Nephron progenitor cell (in vitro differentiated cells): ENCODE data around the gene NRG3.

Source experiments
- DNase-seq: peaks from one replicate; pipeline ENCODE4 v3.0.0; 2021
- H3K27ac Mint-ChIP-seq: 2 replicates; pipeline ENCODE4 v1.8.0; 2021; ENCODE audit warnings: mild to moderate bottlenecking, moderate library complexity, mixed read lengths
- H3K27me3 Mint-ChIP-seq: 2 replicates; pipeline ENCODE4 v1.8.0; 2021; ENCODE audit warnings: mild to moderate bottlenecking, low read depth, mixed read lengths; ENCODE audit not compliant: poor library complexity
- H3K36me3 Mint-ChIP-seq: 2 replicates; pipeline ENCODE4 v1.8.0; 2021; ENCODE audit warnings: low read depth, mixed read lengths
- H3K4me1 Mint-ChIP-seq: 2 replicates; pipeline ENCODE4 v1.8.0; 2021; ENCODE audit warnings: mixed read lengths
- H3K4me3 Mint-ChIP-seq: 2 replicates; pipeline ENCODE4 v1.8.0; 2021; ENCODE audit warnings: mild to moderate bottlenecking, moderate library complexity, mixed read lengths
- H3K9me3 Mint-ChIP-seq: 2 replicates; pipeline ENCODE4 v1.8.0; 2021; ENCODE audit warnings: mild to moderate bottlenecking, moderate library complexity, mixed read lengths
- TF ChIP-seq, protein P1 (sequence below): fragments of 200-600 bp; sonication (generic); IDR thresholded peaks from 2 replicates; pipeline ENCODE4 v1.5.0; 2021; ENCODE audit warnings: antibody characterized with exemption

The NRG3 gene

DNA sequence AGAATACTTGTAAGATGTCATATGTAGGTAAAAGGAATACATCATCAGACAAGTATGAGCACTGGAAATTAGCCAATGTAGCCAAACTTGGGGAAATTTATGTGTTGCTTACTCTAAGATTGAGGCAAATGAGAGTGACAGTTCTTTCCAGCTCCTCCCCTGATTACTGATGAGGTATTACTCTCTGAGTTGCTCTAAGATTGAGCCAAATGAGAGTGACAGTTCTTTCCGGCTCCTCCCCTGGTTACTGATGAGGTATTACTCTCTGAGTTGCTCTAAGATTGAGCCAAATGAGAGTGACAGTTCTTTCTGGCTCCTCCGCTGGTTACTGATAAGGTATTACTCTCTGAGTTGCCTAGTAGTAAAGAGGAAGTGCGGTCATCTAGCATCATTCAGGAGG is 435.8 kb downstream of the NRG3 start:
- Mint-ChIP-seq H3K27me3 (peaks cover 3% of the 10 kb centered on the region), H3K36me3 (no peaks in the 10 kb centered on the region), H3K27ac (no peak overlapping the region), H3K9me3 (no peaks in the 10 kb centered on the region), H3K4me3 (no peak overlapping the region), H3K4me1 (no peaks in the 10 kb centered on the region)
- no peak for DNase-seq
- TF ChIP-seq, protein P1, sequence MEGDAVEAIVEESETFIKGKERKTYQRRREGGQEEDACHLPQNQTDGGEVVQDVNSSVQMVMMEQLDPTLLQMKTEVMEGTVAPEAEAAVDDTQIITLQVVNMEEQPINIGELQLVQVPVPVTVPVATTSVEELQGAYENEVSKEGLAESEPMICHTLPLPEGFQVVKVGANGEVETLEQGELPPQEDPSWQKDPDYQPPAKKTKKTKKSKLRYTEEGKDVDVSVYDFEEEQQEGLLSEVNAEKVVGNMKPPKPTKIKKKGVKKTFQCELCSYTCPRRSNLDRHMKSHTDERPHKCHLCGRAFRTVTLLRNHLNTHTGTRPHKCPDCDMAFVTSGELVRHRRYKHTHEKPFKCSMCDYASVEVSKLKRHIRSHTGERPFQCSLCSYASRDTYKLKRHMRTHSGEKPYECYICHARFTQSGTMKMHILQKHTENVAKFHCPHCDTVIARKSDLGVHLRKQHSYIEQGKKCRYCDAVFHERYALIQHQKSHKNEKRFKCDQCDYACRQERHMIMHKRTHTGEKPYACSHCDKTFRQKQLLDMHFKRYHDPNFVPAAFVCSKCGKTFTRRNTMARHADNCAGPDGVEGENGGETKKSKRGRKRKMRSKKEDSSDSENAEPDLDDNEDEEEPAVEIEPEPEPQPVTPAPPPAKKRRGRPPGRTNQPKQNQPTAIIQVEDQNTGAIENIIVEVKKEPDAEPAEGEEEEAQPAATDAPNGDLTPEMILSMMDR, result no peak

DNA sequence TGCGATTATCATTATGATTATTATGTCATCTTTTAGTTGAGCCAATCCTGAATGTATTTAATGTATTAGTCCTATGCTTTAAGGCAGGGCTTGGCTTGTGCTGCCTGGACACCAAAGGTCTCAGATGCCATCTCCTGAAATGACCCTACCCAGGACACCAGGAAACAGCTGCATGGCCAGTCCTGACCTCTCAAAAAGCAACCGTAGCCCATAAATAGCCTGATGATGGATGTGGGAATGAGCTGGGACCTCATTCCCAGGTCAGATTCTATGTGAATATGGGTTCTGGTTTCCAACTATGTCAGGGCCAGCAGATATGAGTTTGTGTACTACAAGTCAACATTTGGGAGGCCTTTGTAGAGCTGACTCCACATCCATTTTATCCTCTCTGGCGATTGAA is 438.4 kb downstream of the NRG3 start:
- Mint-ChIP-seq H3K9me3 (no peaks in the 10 kb centered on the region), H3K4me3 (no peak overlapping the region), H3K4me1 (peaks cover 2% of the 10 kb centered on the region), H3K27me3 (no peaks in the 10 kb centered on the region), H3K27ac (no peak overlapping the region), H3K36me3 (no peaks in the 10 kb centered on the region)
- no peak for DNase-seq
- TF ChIP-seq, protein P1, result no peak

DNA sequence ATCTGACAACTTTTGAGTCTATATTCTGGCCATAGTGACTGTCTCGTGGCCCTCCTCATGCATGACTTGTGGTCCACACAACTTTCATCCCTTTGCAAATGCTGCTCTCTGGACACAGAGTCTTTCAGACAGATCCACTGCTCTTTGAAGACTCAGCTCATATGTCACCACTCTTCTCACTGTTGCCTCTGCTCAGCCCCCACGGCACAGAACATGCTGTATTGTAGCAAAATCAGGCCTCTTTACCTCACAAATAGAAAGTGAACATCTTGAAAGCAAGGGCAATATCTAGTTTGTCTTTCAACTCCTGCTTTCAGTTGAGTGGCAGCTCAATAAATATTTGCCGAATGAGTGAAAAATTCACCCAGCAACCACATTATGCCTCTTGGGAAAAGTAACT is 443.5 kb downstream of the NRG3 start:
- Mint-ChIP-seq H3K4me3 (no peak overlapping the region), H3K27ac (no peak overlapping the region), H3K27me3 (peaks cover 3% of the 10 kb centered on the region), H3K4me1 (peaks cover 15% of the 10 kb centered on the region), H3K36me3 (no peaks in the 10 kb centered on the region), H3K9me3 (no peaks in the 10 kb centered on the region)
- TF ChIP-seq, protein P1, result no peak
- DNase-seq, result no peak

DNA sequence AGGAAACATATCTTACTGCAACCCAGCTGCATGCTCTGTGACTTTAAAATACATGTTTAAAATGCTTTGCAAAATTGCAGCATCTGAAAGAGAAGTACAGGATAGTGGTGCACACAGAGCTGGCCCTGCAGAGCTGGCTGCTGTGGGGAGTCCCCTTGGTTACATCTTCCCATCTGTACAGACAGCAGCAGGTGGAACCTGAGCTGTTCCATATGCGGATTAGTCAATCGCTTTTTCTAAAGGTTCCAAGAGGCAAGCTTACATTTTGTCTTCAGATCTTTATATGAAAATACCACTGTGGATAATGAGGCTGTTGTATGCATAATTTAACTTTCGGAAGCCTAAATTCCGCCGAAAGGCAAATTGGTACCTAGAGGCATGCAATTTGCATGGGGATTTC is 444.1 kb downstream of the NRG3 start:
- Mint-ChIP-seq H3K36me3 (no peaks in the 10 kb centered on the region), H3K9me3 (no peaks in the 10 kb centered on the region), H3K4me1 (peaks cover 15% of the 10 kb centered on the region), H3K4me3 (no peak overlapping the region), H3K27ac (no peak overlapping the region), H3K27me3 (peaks cover 3% of the 10 kb centered on the region)
- no peak for DNase-seq
- TF ChIP-seq, protein P1, result no peak

DNA sequence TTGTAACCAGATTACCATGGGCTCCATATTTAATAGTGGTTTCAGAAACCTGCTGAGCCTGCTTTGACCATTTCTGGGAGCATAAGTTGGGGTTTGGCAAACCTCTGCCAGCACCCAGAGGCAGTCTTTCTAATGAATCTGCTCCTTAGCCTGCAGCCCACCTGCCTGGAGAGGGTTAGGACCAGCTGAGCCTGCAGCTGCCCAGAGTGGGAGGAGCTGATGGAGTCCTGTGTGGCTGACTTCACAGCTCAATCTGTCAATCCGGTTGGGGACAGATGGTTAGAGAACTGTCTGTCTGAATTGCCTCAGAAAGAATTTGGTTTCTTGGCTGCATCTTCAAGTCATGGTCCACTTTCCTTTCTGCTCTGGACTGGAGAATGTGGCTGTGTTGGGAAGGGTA is 444.6 kb downstream of the NRG3 start:
- Mint-ChIP-seq H3K4me1 (peaks cover 15% of the 10 kb centered on the region), H3K9me3 (no peaks in the 10 kb centered on the region), H3K36me3 (no peaks in the 10 kb centered on the region), H3K27me3 (peaks cover 3% of the 10 kb centered on the region), H3K4me3 (no peak overlapping the region), H3K27ac (no peak overlapping the region)
- TF ChIP-seq, protein P1, result no peak
- DNase-seq, result peak; percentile 5

DNA sequence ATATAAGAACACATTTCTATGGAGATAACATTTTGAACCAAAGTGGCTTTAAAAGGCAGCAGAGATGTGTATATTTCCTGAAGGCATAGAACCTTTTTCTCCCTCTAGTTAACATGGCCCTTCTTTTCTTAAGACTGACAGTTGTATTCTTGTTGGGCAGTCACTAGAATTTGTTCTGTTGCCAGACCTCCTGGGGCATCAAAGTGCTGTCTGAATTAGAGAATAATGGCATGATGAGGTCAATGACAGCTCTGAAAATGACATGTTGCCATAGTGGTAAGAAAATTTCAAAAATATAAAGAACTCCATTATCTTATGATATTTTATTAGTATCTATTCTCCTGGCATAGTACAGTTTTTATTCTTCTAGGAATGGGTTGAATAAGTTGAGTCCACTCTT is 446.7 kb downstream of the NRG3 start:
- TF ChIP-seq, protein P1, result no peak
- H3K9me3 Mint-ChIP-seq, result no peaks in the 10 kb centered on the region

More for the DNA sequence above, 446.7 kb downstream of the NRG3 start:
- Mint-ChIP-seq H3K27ac (no peak overlapping the region), H3K27me3 (peaks cover 3% of the 10 kb centered on the region), H3K36me3 (no peaks in the 10 kb centered on the region), H3K4me3 (no peak overlapping the region), H3K4me1 (peaks cover 15% of the 10 kb centered on the region)
- DNase-seq, result no peak
